ENCODE measurements around the gene PRCD. TPM values are rescaled to one million over a fixed set of nuclear protein-coding genes. Genes with fewer than 3 reads are reported as not detected.
"Not testable (repeated sequence)": the region's sequence is repeated elsewhere in the genome, so short reads cannot be mapped to it uniquely, and the experiment has no call there.

PRCD gene
- total RNA-seq, 1 donor from 2014 or later, result 21.4 TPM

- H3K4me3 ChIP-seq, result no peak overlapping the region
- no peaks in the 10 kb centered on the region for H3K36me3 ChIP-seq
- H3K9me3 ChIP-seq, result no peaks in the 10 kb centered on the region
- no peak for DNase-seq (ENCODE audit: extremely low spot score in 2 of 2)
- intact Hi-C loops (cut with DNase I), result no loop called here
- no peak overlapping the region for H3K27ac ChIP-seq
- H3K4me1 ChIP-seq, result peaks cover 8% of the 10 kb centered on the region
- TF ChIP-seq, protein P1, sequence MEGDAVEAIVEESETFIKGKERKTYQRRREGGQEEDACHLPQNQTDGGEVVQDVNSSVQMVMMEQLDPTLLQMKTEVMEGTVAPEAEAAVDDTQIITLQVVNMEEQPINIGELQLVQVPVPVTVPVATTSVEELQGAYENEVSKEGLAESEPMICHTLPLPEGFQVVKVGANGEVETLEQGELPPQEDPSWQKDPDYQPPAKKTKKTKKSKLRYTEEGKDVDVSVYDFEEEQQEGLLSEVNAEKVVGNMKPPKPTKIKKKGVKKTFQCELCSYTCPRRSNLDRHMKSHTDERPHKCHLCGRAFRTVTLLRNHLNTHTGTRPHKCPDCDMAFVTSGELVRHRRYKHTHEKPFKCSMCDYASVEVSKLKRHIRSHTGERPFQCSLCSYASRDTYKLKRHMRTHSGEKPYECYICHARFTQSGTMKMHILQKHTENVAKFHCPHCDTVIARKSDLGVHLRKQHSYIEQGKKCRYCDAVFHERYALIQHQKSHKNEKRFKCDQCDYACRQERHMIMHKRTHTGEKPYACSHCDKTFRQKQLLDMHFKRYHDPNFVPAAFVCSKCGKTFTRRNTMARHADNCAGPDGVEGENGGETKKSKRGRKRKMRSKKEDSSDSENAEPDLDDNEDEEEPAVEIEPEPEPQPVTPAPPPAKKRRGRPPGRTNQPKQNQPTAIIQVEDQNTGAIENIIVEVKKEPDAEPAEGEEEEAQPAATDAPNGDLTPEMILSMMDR (IDR thresholded peaks at IDR 0.05), result no peak
- no peak for TF ChIP-seq POLR2AphosphoS5 (IDR thresholded peaks at IDR 0.05; ENCODE audit: insufficient read depth in 1 of 2, low read depth in 1 of 2)
- no peak for TF ChIP-seq POLR2A (IDR thresholded peaks at IDR 0.05)
- no peaks in the 10 kb centered on the region for H3K27me3 ChIP-seq
Observed at GRCh38 chr17:76519048-76519966, 20.5 kb upstream of the PRCD start.

GRCh38 chr17:76521262-76521661 lies 18.6 kb upstream of the PRCD start:
- no peak for DNase-seq (ENCODE audit: extremely low spot score in 2 of 2)
- intact Hi-C loops (cut with DNase I), result no loop called here
- no peaks in the 10 kb centered on the region for H3K36me3 ChIP-seq
- H3K4me1 ChIP-seq, result peaks cover 15% of the 10 kb centered on the region
- H3K4me3 ChIP-seq, result no peak overlapping the region
- H3K27ac ChIP-seq, result no peak overlapping the region
- no peaks in the 10 kb centered on the region for H3K9me3 ChIP-seq
- no peak for TF ChIP-seq POLR2A (IDR thresholded peaks at IDR 0.05)
- TF ChIP-seq POLR2AphosphoS5 (IDR thresholded peaks at IDR 0.05; ENCODE audit: insufficient read depth in 1 of 2, low read depth in 1 of 2), result no peak
- TF ChIP-seq, protein P1 (IDR thresholded peaks at IDR 0.05), result no peak
- H3K27me3 ChIP-seq, result no peaks in the 10 kb centered on the region

GRCh38 chr17:76521683-76522082 lies 18.2 kb upstream of the PRCD start:
- H3K27ac ChIP-seq; H3K4me3 ChIP-seq; H3K36me3 ChIP-seq; DNase-seq (ENCODE audit: extremely low spot score in 2 of 2); H3K9me3 ChIP-seq; intact Hi-C loops (cut with DNase I); H3K27me3 ChIP-seq: not testable (repeated sequence)
- peaks cover 14% of the 10 kb centered on the region for H3K4me1 ChIP-seq

DNA sequence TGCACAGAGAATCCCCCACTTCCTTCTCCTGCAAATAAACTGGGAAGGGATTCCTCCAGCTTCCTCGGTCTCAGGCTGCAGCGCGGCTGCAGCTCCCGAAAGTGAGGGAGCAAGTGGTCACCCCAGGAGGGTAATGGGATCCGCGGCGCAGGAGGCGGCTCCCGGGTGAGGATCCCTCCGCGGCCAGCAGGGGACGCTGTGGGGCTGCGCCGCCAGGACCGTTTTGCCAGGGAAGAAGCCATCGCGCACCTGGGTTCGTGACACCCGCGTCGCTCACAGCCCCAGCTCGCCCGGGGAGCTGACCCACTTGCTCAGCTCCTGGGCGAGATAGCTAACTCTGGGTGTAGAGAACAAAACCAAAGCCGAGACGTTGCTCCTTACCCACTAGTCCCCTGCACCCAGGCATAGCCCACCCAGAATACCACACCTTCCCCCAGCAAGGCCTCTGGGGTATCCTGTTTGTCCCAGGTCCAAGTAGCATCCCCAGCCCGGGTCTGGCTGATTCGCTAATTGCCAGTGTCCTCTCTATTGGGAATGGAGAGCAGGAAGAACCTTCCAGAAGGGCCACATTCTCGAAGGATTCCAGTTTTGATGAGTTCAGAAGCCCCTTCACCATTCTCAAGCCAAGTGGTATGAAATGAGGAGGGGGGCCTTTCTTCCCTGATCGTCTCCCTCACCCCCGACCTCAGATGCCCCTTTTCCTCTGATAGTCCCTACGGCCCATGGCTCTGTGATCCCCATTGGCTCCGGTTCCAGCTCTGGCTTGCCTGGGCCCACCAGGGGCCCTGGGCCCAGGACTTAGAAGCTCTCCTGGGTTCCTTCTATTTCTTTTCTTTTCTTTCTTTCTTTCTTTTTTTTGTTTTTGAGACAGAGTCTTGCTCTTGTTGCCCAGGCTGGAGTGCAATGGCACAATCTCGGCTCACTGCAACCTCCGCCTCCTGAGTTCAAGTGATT lies 16.5 kb upstream of the PRCD start:
- Histone ChIP-seq H3K9me3 (no peaks in the 10 kb centered on the region), H3K27ac (no peak overlapping the region), H3K4me1 (peaks cover 30% of the 10 kb centered on the region), H3K27me3 (no peaks in the 10 kb centered on the region), H3K4me3 (no peak overlapping the region), H3K36me3 (no peaks in the 10 kb centered on the region)
- intact Hi-C loops (cut with DNase I), result no loop called here
- no peak for DNase-seq (ENCODE audit: extremely low spot score in 2 of 2)
- peak; percentile 15 to 42 for TF ChIP-seq POLR2AphosphoS5 (IDR thresholded peaks at IDR 0.05; ENCODE audit: insufficient read depth in 1 of 2, low read depth in 1 of 2)
- TF ChIP-seq POLR2A (IDR thresholded peaks at IDR 0.05), result no peak
- TF ChIP-seq, protein P1 (IDR thresholded peaks at IDR 0.05), result peak; percentile 99 to 100 (median 100)

Data from vagina (tissue), 2 donors.